NCI-H1105 (cell line): ENCODE measurements around the gene MBLAC2.
A peak's percentile ranks its signal among the peaks of the same experiment; 100 is the strongest.

Experiments used
- DNase-seq: peaks from one replicate; lab custom pipeline; 2025; lab: John Stamatoyannopoulos, UW

MBLAC2 gene

DNA sequence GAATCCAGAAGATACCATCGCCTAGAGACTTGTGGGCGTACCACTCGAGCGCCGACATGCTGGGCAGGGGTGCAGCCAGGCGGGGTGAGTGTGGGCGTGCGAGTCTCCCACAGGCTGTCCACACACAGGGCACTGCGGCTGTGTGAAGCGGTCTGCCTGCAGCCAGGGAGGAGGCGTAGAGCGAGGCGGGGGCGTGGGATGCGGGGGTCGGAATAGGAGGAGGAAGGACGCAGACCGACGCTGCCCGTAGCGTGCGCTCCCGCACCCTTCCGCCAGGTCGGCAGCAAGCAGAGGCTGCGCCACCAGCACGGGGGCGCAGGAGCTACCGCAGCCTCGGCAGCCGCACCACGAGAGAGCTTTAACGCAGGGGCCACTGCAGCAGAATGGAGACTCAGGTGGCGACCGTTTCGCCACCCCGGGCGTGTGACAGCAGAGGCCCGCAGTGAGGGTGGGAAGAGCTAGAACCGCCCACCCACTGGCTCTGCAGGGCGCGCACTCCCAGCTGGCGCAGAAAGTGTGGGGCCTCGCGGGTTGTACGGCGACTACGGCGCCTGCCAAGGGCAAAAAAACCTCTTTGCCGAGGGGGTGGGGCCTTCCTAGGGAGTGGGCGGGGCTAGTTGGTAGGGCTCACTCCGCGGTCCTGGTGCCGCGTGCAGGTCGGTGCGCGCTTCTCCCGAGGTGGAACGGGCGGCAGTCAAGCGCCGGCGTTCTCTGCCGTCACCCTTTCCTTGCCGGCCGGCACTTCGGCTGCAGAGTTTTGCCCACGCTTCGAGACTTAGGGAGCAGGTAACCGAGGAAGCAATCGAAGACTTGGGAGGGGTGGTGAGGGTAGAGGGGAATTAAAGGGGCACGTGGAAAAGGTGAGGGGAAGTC, at the start of gene MBLAC2, which contains the start of gene POLR3G:
TSS of gene MBLAC2 (minus strand) at position 537 of the 873 bp plus-strand sequence. CDS start at position 58, 479 bp downstream.
TSS of gene POLR3G (plus strand) at position 630 of the 873 bp plus-strand sequence. CDS start 10,704 bp downstream, outside the sequence.
- peak; percentile 80 for DNase-seq

DNA sequence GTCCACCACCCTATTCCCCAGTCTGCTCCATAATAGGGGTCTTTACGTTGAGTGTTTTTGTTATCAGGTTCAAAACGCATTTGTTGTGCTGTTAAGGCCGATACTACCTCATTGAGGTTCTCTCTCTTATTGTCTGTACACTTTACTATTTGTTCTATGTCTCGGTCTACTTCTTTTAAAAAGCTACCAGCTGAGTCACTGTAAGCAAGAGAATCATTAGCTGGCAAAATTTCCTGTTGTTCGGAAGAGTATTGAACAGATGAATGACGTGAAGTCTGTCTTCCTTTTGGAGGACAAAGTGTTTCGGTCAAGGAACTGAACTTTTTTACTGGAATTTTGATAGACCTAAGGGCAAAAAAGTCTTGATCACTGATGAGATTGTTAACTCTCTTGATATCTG, 44.5 kb upstream of the MBLAC2 start:
- no peak for DNase-seq

DNA sequence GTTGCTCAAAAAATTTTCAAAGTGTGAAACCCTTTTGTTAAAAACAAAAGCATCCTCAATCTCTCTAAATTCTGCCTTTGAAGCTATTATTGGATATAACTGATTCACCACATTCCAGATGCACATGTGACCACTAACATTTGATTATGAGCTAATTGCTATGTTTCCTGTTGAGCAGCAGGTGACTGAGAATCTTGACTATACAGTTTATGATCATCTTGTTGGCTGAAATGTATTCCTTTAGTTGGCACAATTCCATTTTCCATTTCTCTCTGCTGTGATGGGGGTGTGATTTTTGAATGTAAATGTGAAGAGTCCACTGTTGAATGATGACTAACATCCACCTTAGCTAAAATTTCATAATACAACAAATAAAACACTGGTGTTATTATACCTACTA, 44.1 kb upstream of the MBLAC2 start:
- DNase-seq, result peak; percentile 58

DNA sequence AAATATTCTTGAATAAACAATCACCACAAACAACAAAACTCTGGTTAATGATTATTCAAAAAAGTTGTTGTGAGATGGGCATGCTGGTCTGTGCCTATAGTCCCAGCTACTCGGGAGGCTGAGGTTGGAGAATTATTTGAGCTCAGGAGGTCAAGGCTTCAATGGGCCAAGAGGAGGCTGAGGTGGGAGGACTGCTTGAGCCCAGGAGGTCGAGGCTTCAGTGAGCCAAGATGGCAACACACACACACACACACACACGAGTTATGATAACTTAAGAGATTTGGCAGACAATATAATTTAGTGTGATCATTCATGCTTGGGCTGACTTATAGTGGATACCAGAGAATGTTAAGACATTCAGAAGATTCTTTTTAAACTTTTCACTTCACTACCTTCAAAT, 39.9 kb upstream of the MBLAC2 start:
- no peak for DNase-seq

DNA sequence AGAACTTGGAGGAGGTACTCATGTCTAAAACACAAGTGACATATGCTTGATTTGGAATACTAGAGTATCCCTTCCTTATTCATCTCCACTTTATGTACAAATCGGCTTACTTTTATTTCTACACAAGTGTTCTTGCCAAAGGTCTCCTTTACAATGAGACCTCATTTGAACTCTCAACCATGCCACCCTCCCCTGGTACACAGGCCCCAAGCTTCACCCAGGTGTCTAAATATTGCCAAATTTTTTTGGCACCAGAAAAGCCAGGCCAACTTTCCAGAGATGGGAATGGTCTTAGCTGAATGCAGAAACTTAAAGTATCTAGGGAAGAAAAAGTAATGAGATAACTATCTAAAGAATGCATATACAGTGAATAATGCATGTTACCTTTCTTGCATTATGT, 35.9 kb upstream of the MBLAC2 start:
- DNase-seq, result no peak

DNA sequence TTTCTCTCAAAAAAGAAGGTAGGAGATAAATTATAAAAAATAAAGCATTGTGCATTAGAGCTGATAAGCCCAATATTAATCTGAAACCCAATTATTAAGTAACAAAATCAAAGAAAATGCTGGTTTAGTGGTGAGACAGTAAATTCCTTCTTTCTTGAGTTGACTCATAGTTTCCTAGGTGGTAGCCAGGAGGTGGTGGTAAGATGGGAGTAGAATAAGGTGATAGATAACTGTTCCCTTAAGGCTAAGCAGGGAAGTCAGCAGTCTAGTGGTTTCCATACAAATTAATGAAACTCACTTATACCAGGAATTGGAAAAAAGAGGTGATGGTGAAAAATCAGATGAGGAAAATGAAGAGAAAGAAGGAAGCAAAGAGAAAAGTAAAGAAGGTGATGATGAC, 31.6 kb upstream of the MBLAC2 start:
- no peak for DNase-seq

DNA sequence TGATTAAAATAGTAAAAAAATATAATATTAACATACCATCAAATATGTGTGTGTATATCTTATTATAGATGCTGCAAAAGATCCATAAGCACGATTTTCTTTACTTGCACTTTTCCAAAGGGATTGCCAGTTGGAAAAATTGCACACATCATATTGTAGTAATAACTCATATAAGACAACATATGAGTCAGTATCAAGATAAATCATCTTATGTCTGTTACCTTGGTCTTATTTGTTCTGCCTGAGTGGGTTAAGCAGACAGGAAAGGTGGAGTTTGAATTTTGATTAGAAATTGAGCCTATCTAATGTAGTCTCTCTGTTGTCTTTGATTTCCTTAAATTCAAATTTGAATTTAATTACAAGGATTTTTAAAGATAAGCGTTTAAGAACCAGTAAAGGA, 30.2 kb upstream of the MBLAC2 start:
- DNase-seq, result no peak

DNA sequence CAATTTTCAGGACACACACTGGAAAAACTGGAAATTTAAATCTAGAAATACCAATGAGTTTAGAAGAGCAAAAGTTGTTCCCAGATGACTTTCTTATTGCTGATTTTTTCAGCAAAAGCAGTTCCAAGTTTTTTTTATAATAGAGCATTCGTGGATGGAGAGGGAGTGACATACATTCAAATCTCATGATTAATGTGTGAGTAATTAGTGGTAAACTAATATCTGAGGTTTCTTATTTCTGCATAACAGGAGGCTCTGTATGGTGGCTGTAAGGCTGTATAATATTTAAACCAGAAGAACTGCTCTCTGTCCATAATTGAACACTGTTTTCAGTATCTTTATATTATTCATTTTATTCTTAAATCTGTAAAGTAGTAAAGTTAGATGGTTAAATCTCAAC, 29.0 kb upstream of the MBLAC2 start:
- DNase-seq, result no peak

DNA sequence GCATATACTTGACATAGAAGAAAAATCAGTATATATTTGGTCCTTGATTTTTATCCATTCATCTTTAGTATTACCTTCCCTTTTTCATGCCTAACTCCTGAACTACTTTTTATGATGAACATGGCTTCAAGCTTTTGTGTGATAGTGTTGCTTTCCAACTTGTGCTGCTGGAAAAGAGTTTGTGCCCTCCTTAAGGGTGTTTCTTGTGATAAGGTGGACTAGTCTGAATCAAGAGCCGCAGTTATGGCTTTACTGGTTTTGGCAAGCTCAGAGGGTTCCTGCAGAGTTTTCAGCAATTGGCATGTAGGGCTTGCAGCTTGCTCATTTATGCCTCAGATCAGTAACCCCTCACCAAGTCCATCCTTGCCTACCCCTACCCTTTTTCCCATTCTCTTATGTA, 20.6 kb upstream of the MBLAC2 start:
- DNase-seq, result no peak

DNA sequence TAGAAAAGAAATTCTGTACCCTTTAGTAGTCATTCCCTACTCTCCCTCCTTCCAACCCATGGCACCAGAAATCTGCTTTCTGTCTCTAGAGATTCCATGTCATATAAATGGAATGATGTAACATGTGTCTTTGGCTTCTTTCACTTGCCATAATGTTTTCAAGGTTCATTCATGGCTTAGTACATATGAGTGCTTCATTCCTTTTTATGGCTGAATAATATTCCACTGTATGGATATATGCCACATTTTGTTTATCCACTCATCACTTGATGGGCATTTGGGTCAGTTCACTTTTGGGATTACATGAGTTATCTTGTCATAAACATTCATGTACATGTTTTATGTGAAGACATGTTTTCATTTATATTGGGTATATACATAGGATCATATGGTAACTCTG, 19.5 kb upstream of the MBLAC2 start:
- no peak for DNase-seq

DNA sequence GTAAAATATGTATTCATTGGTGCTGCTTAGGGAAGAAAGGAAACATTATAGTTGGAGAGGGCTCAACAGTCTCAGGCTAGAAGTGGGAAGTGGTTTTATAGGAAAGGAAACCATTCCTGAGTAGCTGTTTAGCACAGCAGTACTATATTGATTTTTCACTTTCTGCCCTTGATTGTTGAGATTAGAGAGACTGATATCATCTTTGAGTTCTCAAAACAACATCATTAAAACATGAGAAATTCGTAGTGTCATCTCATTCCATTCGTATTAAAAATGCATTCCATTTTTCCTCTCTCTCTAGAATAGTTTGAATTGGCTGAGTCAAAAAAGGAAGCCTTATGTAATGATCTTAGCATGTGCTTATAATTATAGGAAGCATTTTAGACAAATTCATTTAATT, 14.2 kb upstream of the MBLAC2 start:
- no peak for DNase-seq

DNA sequence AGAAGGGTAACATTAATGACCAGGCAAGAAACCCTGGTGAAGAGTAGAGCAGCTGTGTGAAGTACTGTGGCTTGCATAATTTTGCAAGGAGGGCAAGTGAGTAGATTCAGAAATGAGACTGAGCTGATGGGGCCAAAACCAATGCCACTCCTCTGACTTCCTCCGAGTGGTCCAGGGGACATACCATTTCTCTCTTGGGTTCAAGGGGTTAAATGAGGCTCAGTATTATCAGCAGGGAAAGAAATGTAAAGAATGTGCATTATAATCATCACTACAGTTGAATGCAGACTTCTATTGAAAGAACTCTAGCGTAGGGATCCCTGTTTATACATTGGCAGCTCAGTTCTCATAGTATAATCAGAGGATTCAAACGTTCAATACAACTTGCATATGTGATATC, 10.0 kb upstream of the MBLAC2 start:
- DNase-seq, result no peak

DNA sequence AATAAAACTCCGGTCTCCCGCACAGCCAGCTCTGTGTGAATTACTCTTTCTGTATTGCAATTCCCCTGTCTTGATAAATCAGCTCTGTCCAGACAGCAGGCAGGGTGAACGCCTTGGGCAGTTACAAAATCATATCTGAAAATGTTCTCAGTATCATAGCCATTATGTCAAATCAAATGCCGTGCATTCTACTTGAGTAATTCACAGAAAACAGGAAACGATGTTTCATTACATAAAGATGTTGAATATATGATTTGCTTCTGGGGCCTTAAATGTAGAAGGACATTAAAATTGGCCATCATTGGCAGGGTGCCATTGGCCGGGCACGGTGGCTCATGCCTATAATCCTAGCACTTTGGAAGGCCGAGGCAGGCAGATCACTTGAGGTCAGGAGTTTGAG, 8.6 kb upstream of the MBLAC2 start:
- DNase-seq, result no peak

DNA sequence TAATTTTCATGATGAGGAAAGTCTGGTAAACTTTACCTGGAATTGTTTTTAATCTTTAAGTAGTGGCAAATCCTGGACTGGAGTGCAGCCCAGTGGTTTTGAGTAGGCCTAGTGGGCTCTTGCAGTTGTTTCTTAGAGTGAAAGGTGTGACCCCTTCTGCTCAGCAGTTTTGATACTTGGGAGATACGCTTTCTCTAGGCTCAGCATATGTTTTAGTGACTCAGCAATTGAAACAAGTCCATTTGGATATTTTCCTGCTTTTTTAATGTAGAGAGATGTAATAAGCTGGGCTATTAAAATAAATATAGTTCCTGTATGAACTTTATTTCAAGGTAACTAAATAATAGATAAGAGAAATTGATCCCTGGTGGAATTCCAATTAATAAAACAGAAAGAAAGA, 6.1 kb upstream of the MBLAC2 start:
- DNase-seq, result no peak

DNA sequence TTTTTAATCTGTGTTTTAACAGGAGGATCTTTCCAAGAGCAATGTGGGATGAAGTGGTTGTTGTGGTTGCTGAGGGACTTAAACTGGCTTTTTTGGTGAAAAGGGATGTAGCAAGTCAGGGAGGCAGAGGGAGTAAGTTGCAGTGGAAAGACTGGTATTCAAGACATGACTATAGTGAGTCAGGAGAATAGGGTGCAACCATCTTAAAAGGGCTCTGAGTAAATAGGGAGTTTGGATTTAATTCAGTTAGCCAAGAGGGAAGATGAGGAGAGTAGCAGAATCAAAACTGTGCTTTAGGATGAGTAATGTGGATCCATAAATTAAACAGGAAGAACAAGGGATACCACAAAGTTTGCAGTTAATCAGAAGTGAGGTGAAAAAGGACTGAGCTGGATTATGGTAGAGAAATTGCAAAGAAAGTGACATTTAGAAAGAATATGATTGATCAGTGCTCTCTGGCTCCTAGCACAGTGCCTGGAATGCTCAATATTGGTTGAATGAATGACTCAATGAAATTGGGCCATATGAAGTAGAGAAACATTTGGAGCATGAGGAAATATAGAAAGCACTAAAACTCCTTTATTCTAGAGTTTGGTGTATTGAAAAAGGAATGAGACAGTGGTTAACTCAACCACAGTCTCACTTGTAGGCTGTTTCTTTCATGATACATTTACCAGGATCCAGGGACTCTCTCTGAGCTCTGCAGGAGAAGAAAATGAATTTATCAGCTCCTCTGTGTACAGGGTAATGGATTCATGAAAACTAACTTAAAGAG, 5.2 kb upstream of the MBLAC2 start:
- no peak for DNase-seq

DNA sequence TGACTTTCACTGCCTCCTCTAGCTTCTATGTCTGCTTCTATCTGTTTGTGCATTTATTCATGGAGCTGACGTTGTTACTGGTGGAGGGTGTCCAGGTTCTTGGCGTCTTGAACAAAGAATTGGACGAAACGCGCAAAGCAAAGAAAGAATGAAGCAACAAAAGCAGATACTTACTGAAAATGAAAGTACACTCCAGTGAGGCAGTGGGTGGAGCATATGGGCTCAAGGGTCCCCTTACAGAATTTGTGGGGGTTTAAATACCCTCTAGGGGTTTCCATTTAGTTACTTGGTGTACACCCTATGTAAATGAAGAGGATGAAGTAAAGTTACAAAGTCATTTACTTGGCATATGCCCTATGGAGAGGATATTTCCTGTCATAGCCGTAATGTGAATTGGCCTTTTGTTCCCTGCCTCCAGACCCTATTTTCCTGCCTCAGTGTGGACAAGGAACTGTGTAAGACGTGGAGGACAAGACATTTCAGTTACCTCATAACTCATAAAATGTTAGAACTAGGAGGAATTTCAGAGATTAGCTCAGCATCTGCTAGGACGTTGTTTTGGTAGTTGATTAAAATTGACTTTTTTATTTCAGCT, 3.1 kb upstream of the MBLAC2 start:
- DNase-seq, result no peak

DNA sequence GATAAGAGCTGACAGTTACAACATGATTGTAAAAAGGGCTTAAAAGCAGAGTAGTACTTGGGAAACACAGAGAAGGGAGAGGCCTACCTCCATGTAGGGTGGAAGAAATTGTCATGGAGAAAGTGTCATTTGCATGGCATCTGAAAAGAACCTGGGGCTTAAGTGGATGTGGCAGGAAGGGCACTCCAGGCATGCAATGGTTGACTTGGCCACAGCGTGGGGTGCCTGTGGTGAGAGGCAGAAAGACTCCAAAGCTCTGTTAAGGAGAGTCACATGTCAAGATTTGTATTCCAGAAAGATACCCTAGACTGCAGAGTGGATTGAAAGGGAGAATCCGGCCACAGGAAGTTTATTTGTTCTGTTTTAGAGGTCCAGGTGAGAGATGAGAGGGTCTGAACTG, 2.5 kb upstream of the MBLAC2 start:
- no peak for DNase-seq

DNA sequence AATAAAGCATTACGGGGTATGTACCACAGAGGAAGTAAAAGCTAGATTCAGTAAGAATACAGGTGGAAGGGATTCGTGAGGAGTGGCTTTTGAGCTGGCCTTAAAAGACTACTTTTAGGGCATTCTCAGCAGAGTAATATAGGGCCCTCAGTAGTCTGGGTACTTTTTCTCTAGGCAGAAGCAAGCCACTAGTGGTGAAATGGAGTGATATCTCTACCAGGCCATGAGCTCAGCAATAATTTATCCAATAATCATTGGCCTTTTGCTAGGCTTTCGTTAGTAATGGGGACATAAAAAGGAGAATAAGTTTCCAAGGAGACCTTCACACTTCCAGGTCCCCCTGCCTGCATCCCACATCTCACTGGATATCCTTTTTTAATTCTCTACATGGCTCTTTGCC, 1.8 kb upstream of the MBLAC2 start:
- DNase-seq, result no peak

DNA sequence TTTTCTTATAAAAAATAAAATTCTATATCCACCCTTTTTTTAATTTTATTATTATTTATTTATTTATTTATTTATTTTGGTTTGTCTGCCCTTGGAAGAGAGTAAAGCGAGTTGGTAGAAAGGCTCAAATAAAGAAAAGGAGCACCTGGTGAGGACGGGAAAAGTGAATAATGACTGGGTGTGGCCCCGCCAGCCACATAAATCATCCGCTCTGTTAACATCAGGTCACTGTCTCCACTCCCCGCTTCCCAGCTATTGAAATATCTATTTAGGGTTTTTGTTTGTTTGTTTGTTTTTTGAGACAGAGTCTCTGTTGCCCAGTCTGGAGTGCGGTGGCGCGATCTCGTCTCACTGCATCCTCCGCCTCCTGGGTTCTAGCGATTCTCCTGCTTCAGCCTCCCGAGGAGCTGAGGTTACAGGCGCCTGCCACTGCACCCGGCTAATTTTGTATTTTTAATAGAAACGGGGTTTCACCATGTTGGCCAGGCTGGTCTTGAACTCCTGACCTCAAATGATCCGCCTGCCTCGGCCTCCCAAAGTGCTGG, 937 bp upstream of the MBLAC2 start:
- DNase-seq, result no peak

DNA sequence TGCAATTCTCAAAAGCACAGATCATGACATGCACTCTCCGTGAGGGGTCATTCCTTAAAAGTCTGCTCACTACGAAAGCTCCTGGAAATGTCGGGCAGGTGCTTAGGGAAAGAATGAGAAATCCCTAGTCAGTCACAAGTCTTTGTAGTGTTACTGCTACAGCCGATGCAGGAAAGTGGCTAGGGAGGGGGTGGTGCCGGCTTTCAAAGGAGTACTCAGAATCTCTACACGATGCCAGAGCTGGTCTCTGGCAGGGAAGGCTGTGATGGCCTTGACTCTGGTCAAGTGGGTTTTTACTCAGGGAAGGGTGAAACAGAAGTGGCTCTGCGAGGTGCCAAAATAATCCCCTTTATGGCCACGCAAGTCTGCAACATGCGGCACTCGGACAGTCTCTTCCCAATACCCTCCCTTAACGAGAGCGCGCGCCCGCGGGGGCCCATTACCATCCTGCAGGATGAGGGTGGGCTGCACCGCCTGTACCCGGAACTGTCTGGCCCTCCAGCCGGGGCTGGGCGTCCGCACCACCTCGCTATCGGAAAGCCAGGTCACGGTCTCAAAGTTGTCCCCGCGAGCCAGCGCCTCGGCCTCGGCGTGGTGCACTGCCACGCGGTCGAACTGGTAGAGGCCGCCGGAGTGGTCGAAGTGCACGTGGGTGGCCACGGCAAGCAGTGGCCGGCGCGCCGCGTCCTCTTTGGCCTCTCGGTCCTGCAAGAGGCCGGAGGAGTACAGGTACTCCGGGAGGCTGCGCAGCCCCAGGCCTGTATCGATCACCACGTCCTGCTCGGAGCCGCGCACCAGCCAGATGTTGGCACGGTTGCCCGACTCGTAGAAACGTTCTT, 956 bp downstream of the MBLAC2 start:
- DNase-seq, result no peak

DNA sequence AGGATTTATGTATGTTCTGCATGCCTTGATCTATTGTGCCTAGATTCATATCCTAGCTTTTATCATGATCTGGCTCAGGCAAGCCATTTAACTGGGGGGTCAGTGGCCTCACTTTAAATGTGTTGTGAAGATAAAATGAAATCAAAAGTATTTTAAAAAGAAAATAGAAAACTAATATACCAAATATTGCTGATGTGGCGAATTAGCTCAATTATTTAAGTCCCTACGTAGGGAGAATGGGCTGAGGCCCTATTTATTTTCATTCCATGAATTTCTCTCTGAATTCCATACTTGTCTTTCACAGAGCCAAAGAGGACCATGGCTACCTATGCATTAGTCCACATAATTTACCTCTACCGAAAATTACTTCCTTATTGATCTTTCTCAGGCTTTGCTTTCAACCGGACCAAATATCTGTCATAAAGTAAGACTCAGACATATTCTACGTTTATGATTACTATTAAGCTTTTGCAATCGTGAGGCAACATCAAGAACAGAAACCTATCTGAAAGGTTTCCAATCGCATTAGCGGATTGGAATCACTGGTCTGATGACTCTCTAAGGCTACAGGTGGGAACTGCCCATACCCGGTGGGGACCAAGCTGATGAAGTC, 1.7 kb downstream of the MBLAC2 start:
- DNase-seq, result no peak
